ENCODE data around the gene SLC7A1.

SLC7A1 gene

DNA sequence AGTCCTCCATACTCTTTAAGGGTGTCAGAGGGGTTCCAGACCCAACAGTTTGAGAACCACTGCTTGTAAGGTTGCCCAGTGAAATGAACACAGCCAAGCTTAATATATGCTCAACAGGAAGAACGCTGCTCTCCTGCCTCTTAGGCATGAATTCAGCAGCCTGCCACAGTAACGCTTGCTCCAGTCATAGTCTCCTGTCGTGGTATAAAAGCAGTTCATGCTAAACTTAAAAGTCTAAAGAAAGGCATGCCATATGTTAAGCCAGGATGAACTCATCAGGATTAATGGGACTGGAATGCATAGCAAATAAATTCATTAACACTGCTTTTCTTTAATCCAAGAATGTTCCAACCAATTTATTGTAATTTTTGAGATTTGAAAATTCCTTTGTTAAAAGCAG, 38.7 kb downstream of the SLC7A1 start:
- H2BK15ac ChIP-seq (replicated peaks; ENCODE audit: low read depth): no peak overlapping the region
- H3K27ac ChIP-seq (ENCODE audit: low read depth, low read length): no peak overlapping the region
- H3K27me3 ChIP-seq (ENCODE audit: insufficient read depth, low read length, poor library complexity): no peaks in the 10 kb centered on the region
- H3K79me2 ChIP-seq (ENCODE audit: control insufficient read depth, insufficient read depth, low read length): peaks cover 47% of the 10 kb centered on the region
- no CpG with 5 or more reads among the region's 3 CpGs for WGBS (ENCODE audit: extremely low coverage, insufficient coverage, low lambda C conversion rate)
- DNase-seq: no peak
- no peak overlapping the region for H3K4ac ChIP-seq (ENCODE audit: low read depth, low read length)
- H3K56ac ChIP-seq (ENCODE audit: low read length): no peak overlapping the region
- no peak overlapping the region for H3K4me2 ChIP-seq (ENCODE audit: low read length)
- no peak overlapping the region for H2BK5ac ChIP-seq (ENCODE audit: low read length)
- H3K4me3 ChIP-seq (ENCODE audit: low read length): no peak overlapping the region
- H3K4me1 ChIP-seq (ENCODE audit: control insufficient read depth, low read depth, low read length): no peaks in the 10 kb centered on the region
- no peak overlapping the region for H4K8ac ChIP-seq (ENCODE audit: low read depth, low read length)
- H4K5ac ChIP-seq (ENCODE audit: low read length): no peak overlapping the region
- H2BK120ac ChIP-seq (ENCODE audit: low read depth, low read length): no peak overlapping the region
- H3K79me1 ChIP-seq (ENCODE audit: low read length): peaks cover 13% of the 10 kb centered on the region
- no peak overlapping the region for H3K9ac ChIP-seq (ENCODE audit: low read length)
- H3K23ac ChIP-seq (ENCODE audit: low read length): no peak overlapping the region
- H3K18ac ChIP-seq (ENCODE audit: low read length): no peak overlapping the region
- no peak overlapping the region for H2AK5ac ChIP-seq (ENCODE audit: low read length)
- no peaks in the 10 kb centered on the region for H3K36me3 ChIP-seq (ENCODE audit: control insufficient read depth, insufficient read depth, low read length)

DNA sequence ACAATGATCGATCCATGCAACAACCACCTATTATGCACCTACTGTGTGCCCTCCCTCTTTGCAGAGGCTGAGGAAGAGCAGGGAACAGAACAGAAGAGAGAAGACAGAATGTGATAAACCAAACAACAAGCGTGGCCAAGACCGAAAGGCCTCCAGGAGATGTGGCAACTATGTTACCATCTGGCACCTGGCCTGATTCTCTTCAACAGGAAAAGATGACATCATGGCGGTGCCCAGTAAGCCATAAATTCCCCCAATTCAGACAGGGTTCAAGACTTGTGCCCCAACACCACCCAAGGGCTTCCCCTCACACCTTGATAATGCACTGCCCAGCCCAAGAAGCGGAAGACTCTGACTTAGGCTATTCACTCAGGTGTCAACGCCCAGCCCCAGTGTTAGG, 44.3 kb downstream of the SLC7A1 start:
- Histone ChIP-seq H4K8ac (ENCODE audit: low read depth, low read length) (no peak overlapping the region), H3K36me3 (ENCODE audit: control insufficient read depth, insufficient read depth, low read length) (peaks cover 5% of the 10 kb centered on the region), H2BK15ac (replicated peaks; ENCODE audit: low read depth) (no peak overlapping the region), H3K23ac (ENCODE audit: low read length) (no peak overlapping the region), H3K9ac (ENCODE audit: low read length) (no peak overlapping the region), H3K79me2 (ENCODE audit: control insufficient read depth, insufficient read depth, low read length) (peaks cover 69% of the 10 kb centered on the region), H2AK5ac (ENCODE audit: low read length) (no peak overlapping the region), H2BK120ac (ENCODE audit: low read depth, low read length) (no peak overlapping the region), H3K4me1 (ENCODE audit: control insufficient read depth, low read depth, low read length) (peaks cover 4% of the 10 kb centered on the region), H3K4me2 (ENCODE audit: low read length) (no peak overlapping the region), H3K4ac (ENCODE audit: low read depth, low read length) (no peak overlapping the region), H4K5ac (ENCODE audit: low read length) (no peak overlapping the region), H3K27ac (ENCODE audit: low read depth, low read length) (no peak overlapping the region), H3K18ac (ENCODE audit: low read length) (no peak overlapping the region), H3K79me1 (ENCODE audit: low read length) (peaks cover 31% of the 10 kb centered on the region), H2BK5ac (ENCODE audit: low read length) (no peak overlapping the region), H3K4me3 (ENCODE audit: low read length) (no peak overlapping the region), H3K27me3 (ENCODE audit: insufficient read depth, low read length, poor library complexity) (no peaks in the 10 kb centered on the region), H3K56ac (ENCODE audit: low read length) (no peak overlapping the region)
- no peak for DNase-seq
- WGBS (ENCODE audit: extremely low coverage, insufficient coverage, low lambda C conversion rate): no CpG with 5 or more reads among the region's 6 CpGs

DNA sequence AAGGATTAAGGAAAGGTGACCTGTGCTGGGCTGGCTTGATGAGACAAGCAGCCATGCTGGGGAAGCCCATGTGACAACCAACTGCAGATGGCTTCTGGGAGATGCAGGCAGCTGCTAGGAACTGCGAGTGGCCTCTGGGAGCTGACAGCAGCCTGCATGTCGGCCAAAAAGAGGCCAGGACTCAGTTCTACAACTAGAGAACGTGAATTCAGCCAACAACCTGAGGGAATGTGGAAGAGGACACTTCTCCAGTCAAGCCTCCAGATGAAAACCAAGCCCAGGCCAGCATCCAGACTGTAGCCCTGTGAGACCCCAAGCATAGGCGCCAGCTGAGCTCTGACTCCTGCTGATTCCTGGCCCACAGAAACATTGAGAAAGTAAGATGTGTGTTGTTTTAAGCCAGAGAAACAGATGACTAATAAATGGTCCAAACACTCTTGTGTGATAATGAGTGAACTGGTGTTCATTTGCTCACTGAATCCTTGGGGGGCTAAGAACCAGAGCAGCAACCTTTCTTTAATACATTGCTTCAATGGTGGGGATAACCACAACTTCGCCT, 45.0 kb downstream of the SLC7A1 start:
- DNase-seq: no peak
- Histone ChIP-seq H3K18ac (ENCODE audit: low read length) (no peak overlapping the region), H3K4me1 (ENCODE audit: control insufficient read depth, low read depth, low read length) (peaks cover 4% of the 10 kb centered on the region), H3K4me2 (ENCODE audit: low read length) (no peak overlapping the region), H3K23ac (ENCODE audit: low read length) (no peak overlapping the region), H2BK5ac (ENCODE audit: low read length) (no peak overlapping the region), H3K9ac (ENCODE audit: low read length) (no peak overlapping the region), H3K27me3 (ENCODE audit: insufficient read depth, low read length, poor library complexity) (no peaks in the 10 kb centered on the region), H3K27ac (ENCODE audit: low read depth, low read length) (no peak overlapping the region), H3K79me1 (ENCODE audit: low read length) (peaks cover 35% of the 10 kb centered on the region), H2BK120ac (ENCODE audit: low read depth, low read length) (no peak overlapping the region), H4K8ac (ENCODE audit: low read depth, low read length) (no peak overlapping the region), H2BK15ac (replicated peaks; ENCODE audit: low read depth) (no peak overlapping the region), H3K36me3 (ENCODE audit: control insufficient read depth, insufficient read depth, low read length) (peaks cover 5% of the 10 kb centered on the region), H3K4me3 (ENCODE audit: low read length) (no peak overlapping the region), H2AK5ac (ENCODE audit: low read length) (no peak overlapping the region), H3K4ac (ENCODE audit: low read depth, low read length) (no peak overlapping the region), H3K79me2 (ENCODE audit: control insufficient read depth, insufficient read depth, low read length) (peaks cover 70% of the 10 kb centered on the region), H4K5ac (ENCODE audit: low read length) (no peak overlapping the region), H3K56ac (ENCODE audit: low read length) (no peak overlapping the region)
- WGBS (ENCODE audit: extremely low coverage, insufficient coverage, low lambda C conversion rate): no CpG with 5 or more reads among the region's 5 CpGs

DNA sequence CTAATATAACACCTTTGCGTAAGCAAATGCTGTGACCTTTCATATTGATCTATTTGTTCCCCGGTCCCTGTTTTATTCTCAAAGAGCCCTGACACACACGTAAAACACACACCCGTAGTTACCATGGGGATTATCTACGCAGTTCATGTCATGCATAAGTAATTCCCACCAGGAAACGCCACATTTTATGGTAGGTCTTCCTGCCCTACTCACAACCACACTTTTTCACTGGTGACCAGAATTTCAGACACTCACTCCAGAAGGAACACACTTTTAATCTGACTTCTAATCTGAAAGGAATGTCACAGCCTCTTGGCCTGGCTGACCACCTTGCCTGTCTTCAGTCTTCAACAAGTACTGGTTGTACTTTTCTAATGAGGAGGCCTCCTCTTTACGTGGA, 46.8 kb downstream of the SLC7A1 start:
- Histone ChIP-seq H3K79me2 (ENCODE audit: control insufficient read depth, insufficient read depth, low read length) (peaks cover 75% of the 10 kb centered on the region), H2BK120ac (ENCODE audit: low read depth, low read length) (no peak overlapping the region), H3K36me3 (ENCODE audit: control insufficient read depth, insufficient read depth, low read length) (peaks cover 5% of the 10 kb centered on the region), H3K27ac (ENCODE audit: low read depth, low read length) (no peak overlapping the region), H3K18ac (ENCODE audit: low read length) (no peak overlapping the region), H2AK5ac (ENCODE audit: low read length) (no peak overlapping the region), H4K8ac (ENCODE audit: low read depth, low read length) (no peak overlapping the region), H2BK5ac (ENCODE audit: low read length) (no peak overlapping the region), H3K4me2 (ENCODE audit: low read length) (no peak overlapping the region), H2BK15ac (replicated peaks; ENCODE audit: low read depth) (no peak overlapping the region), H3K4ac (ENCODE audit: low read depth, low read length) (no peak overlapping the region), H3K27me3 (ENCODE audit: insufficient read depth, low read length, poor library complexity) (no peaks in the 10 kb centered on the region), H3K23ac (ENCODE audit: low read length) (no peak overlapping the region), H3K4me1 (ENCODE audit: control insufficient read depth, low read depth, low read length) (peaks cover 4% of the 10 kb centered on the region), H3K9ac (ENCODE audit: low read length) (no peak overlapping the region), H4K5ac (ENCODE audit: low read length) (no peak overlapping the region), H3K56ac (ENCODE audit: low read length) (no peak overlapping the region), H3K79me1 (ENCODE audit: low read length) (peaks cover 37% of the 10 kb centered on the region), H3K4me3 (ENCODE audit: low read length) (no peak overlapping the region)
- WGBS (ENCODE audit: extremely low coverage, insufficient coverage, low lambda C conversion rate): no CpG with 5 or more reads among the region's 7 CpGs
- peak; percentile 89 for DNase-seq

DNA sequence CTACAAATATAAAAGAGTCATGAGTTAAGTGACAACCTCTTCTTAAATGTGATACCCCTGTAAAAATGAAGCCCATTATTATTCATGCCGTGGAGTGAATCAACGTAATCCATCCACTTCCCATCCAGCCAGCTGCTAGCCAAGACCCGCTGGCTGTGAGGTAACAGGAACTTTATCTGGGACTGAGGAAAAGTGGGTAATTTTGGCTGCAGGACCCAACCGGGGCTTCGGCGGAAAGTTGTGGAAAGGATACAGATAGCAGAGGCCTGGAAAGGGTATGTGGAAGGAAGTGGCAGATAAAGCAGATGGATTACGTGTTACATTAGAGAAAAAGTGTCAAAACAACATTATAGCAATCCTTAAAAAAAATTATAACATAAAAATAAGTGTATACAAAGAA, 48.3 kb downstream of the SLC7A1 start:
- Histone ChIP-seq H3K36me3 (ENCODE audit: control insufficient read depth, insufficient read depth, low read length) (peaks cover 5% of the 10 kb centered on the region), H3K27ac (ENCODE audit: low read depth, low read length) (no peak overlapping the region), H3K4me3 (ENCODE audit: low read length) (no peak overlapping the region), H3K4me2 (ENCODE audit: low read length) (no peak overlapping the region), H2BK5ac (ENCODE audit: low read length) (no peak overlapping the region), H4K5ac (ENCODE audit: low read length) (no peak overlapping the region), H2BK15ac (replicated peaks; ENCODE audit: low read depth) (no peak overlapping the region), H3K18ac (ENCODE audit: low read length) (no peak overlapping the region), H3K4me1 (ENCODE audit: control insufficient read depth, low read depth, low read length) (peaks cover 4% of the 10 kb centered on the region), H3K9ac (ENCODE audit: low read length) (no peak overlapping the region), H4K8ac (ENCODE audit: low read depth, low read length) (no peak overlapping the region), H3K4ac (ENCODE audit: low read depth, low read length) (no peak overlapping the region), H3K79me1 (ENCODE audit: low read length) (peaks cover 36% of the 10 kb centered on the region), H3K23ac (ENCODE audit: low read length) (no peak overlapping the region), H3K27me3 (ENCODE audit: insufficient read depth, low read length, poor library complexity) (no peaks in the 10 kb centered on the region), H3K79me2 (ENCODE audit: control insufficient read depth, insufficient read depth, low read length) (peaks cover 80% of the 10 kb centered on the region), H2BK120ac (ENCODE audit: low read depth, low read length) (no peak overlapping the region), H3K56ac (ENCODE audit: low read length) (no peak overlapping the region), H2AK5ac (ENCODE audit: low read length) (no peak overlapping the region)
- WGBS (ENCODE audit: extremely low coverage, insufficient coverage, low lambda C conversion rate): no CpG with 5 or more reads among the region's 7 CpGs
- peak; percentile 44 for DNase-seq

DNA sequence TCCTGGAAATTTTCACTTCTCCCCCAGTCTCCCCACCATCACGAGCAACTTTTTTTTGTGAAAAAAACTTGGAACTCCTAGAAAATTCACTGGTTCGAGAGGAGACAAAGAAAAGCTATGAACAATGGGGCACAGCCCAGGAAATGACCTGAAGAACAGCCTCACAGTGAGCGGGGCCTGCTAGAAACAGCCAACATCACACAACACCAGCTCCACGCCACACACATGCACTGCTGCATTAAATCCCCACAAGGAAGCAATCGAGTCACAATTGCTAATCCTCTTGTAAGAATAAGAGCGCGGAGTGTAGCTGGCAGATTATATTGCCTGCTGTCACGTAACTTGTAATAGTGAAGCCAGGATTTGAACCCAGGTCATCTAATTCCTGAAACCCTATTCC, 48.8 kb downstream of the SLC7A1 start:
- Histone ChIP-seq H3K27me3 (ENCODE audit: insufficient read depth, low read length, poor library complexity) (no peaks in the 10 kb centered on the region), H4K8ac (ENCODE audit: low read depth, low read length) (no peak overlapping the region), H3K9ac (ENCODE audit: low read length) (no peak overlapping the region), H2BK5ac (ENCODE audit: low read length) (no peak overlapping the region), H2AK5ac (ENCODE audit: low read length) (no peak overlapping the region), H2BK120ac (ENCODE audit: low read depth, low read length) (no peak overlapping the region), H3K23ac (ENCODE audit: low read length) (no peak overlapping the region), H3K79me2 (ENCODE audit: control insufficient read depth, insufficient read depth, low read length) (peaks cover 79% of the 10 kb centered on the region), H4K5ac (ENCODE audit: low read length) (no peak overlapping the region), H3K4me3 (ENCODE audit: low read length) (no peak overlapping the region), H3K4me2 (ENCODE audit: low read length) (no peak overlapping the region), H3K4ac (ENCODE audit: low read depth, low read length) (no peak overlapping the region), H3K27ac (ENCODE audit: low read depth, low read length) (no peak overlapping the region), H2BK15ac (replicated peaks; ENCODE audit: low read depth) (no peak overlapping the region), H3K4me1 (ENCODE audit: control insufficient read depth, low read depth, low read length) (peaks cover 4% of the 10 kb centered on the region), H3K18ac (ENCODE audit: low read length) (no peak overlapping the region), H3K36me3 (ENCODE audit: control insufficient read depth, insufficient read depth, low read length) (peaks cover 5% of the 10 kb centered on the region), H3K56ac (ENCODE audit: low read length) (no peak overlapping the region), H3K79me1 (ENCODE audit: low read length) (peaks cover 33% of the 10 kb centered on the region)
- DNase-seq: no peak
- no CpG with 5 or more reads among the region's 8 CpGs for WGBS (ENCODE audit: extremely low coverage, insufficient coverage, low lambda C conversion rate)
